Bone marrow (tissue), 2 donors: ENCODE results near the gene RNF34.
A peak's percentile ranks its signal among the peaks of the same experiment; 100 is the strongest.
"Not testable (repeated sequence)": the region's sequence is repeated elsewhere in the genome, so short reads cannot be mapped to it uniquely, and the experiment has no call there.

ENCODE experiments used
- DNase-seq, 2 donors: peaks; one replicate each; lab custom pipeline; 2025; lab: John Stamatoyannopoulos, UW

The RNF34 gene, protein sequence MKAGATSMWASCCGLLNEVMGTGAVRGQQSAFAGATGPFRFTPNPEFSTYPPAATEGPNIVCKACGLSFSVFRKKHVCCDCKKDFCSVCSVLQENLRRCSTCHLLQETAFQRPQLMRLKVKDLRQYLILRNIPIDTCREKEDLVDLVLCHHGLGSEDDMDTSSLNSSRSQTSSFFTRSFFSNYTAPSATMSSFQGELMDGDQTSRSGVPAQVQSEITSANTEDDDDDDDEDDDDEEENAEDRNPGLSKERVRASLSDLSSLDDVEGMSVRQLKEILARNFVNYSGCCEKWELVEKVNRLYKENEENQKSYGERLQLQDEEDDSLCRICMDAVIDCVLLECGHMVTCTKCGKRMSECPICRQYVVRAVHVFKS

DNA sequence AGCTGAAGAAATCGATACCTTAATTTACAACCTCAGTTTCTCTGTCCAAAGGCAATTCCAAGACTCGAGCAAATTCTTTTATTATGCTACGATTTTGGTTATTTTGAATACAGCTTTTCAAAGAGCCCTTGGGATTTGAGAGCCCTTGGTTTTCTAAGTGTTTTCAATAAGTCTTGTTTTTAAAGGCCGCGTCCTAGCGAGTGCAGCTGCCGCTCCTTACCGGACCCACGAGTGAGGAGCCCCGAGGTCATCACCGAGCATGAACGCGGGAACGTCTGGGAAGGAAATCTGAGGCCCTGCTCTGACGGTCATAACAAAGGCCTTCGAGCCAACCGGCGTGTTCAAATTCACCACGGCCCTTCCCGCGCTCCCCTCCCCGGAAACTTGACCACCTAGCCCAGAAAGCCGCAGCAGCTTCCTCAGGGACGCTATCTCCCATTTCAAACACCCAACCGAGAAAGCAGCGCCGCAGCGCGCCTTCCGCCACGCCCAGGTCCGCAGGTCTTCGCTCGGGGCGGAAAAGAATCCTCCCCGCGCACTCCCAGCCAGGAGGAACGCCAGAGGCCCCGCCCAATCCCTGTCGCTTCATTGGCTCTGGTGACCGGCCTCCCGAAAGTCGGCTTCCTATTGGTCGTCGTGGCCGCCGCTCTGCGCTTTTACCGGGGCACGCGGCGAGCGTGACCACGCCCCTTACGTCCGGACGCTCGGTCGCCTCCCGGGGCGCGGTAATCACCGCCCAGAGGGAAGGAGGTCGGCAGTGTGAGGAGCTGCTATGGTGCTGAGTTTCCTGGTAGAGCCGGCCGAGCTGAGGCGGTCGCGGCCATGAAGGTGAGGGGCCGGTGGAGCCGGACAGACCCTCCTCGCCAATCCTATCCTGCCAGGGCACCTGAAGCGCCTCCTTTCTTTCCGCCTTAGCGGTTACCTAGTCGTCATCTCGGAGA, at the start of gene RNF34:
RNF34 (plus strand) TSS at position 728 of the 941 bp plus-strand sequence; CDS start at position 823, 95 bp downstream.
- DNase-seq = peak; percentile 89 to 98

DNA sequence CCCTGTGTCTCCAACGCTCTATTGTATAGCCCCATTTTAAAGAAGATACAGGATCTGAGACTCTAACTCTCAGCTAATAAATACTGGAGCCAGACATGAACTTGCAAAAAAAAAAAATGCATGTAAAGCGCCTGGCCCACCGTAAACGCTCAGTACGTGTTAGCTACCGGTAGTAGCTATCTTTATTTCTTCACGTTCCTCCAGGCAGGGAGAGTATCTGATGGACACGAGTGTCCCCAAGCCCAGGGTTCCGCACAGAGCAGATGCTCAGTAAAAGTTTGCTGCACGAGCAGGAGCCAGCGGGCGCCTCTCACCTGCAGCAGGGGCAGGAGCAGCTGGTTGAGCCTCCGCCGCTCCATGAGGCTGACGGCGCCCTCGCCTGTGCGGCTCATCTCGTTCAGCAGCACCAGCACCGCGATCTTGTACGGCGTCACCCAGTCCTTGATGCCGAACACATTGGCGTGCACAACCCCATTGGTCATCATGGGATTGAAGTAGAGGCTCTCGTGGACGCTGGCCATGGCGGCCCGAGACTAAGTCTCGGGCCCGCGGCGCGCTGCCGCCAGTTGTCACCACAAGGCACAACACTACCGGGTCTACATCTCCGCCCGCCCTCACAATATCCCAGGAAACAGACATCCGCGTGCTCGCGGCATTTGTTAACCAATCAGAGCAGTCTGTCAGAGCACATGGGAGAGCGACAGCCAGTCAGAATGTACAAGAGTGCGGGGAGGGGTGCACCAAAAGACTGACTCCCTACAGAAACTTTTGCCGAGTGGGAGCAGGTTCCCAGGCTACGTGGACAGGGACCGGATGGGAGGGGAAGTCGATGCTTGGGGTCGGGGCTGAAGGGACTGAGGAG, 47.9 kb upstream of the RNF34 start, which contains the start of gene ANAPC5:
ANAPC5 (minus strand) TSS at position 592 of the 862 bp plus-strand sequence; CDS start at position 521, 71 bp downstream.
- peak; percentile 70 to 98 for DNase-seq

DNA sequence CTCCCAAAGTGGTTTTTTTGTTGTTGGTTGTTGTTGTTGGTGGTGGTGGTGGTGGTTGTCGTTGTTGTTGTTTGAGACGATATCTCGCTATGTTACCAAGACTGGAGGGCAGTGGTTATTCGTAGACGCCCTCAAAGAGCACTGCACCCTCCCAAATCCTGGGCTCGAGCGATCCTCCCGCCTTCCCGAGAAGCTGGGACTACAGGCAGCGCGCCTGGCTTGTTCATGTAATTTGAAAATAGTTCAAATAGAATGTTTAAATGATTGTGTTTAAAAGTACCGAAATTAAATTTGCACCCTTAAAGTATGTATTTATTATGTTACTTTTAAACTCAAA, 47.3 kb upstream of the RNF34 start:
- DNase-seq = no peak

DNA sequence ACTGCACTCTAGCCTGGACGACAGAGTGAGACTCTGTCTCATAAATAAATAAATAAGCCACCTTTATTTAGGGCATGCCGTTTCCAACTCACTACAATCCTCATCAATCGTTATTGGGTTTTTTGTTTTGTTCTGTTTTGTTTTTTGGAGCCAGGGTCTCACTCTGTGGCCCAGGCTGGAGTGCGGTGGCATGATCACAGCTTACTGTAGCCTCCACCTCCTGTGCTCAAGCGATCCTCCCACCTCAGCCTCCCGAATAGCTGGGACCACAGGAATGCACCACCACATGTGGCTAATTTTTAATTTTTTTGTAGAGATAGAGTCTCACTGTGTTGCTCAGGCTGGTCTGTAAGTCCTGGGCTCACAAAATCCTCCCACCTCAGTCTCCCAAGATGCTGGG, 44.1 kb upstream of the RNF34 start:
- DNase-seq = no peak

DNA sequence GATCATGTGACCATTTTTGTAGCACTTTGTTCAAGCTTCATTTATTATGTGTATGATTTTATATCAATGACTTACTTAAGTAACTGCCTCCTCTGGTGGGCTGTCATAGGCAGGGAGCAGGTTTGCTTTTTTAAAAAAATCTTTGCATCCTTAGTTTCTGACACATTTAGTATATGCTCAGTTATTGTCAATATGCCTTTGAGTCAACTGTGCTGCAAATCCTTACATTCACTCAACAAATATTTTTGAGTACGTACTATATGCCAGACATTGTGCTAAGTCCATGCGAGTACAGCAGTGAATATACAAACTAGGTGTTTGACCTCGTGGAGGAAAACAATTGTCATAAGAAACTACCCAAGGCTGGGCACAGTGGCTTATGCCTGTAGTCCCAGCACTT, 43.3 kb upstream of the RNF34 start:
- DNase-seq = no peak

DNA sequence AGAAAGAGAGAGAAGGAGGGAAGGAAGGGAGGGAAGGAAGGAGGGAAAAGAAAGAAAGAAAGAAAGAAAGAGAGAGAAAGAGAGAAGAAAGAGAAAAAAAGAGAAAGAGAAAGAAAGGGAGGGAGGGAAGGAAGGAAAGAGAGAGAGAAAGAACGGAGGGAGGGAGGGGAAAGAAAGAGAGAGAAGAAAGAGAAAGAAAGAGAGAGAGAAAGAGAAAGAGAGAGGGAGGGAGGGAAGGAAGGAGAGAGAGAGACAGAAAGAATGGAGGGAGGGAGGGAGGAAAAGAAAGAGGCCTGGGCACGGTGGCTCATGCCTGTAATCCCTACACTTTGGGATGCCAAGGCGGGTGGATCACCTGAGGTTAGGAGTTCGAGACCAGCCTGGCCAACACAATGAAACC, 42.6 kb upstream of the RNF34 start:
- DNase-seq = no peak

DNA sequence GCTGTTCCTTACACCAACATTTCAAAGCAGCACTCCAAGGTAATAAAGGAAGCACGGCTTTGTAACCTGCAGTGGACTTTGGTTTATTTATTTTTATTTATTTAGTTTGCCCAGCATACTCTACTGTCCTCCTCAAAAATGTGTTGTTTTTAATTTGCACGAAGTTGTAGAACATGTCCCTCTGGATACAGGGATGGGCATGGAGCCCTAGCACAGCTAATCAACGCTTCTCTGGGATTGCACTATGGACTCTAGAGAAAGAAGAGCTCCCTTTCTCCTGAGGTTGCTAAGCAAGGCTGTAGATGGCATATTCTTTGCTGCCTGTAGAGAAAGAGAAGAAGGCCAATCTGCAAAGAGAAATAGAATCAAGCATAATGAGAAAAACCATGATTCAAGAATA, 41.8 kb upstream of the RNF34 start:
- no peak for DNase-seq

DNA sequence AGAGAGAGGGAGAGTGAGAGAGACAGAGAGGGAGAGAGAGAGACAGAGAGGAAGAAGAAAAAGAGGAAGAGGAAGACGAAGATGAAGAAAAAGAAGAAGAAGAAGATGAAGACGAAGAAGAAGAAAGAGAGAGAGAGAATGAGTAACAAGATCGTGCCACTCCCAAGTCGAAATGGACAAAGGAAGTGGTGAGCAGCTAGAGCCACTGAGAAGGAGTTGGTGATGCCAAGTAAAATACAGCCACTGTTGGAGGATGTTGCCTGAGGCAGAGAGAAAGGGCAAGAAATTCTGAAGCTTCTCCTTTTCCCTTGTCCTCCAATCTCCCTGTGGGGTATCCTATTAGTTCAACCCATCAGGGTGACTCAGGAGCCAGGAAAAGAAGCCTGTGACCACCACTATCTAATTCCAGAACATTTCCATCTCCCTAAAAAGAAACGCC, 35.2 kb upstream of the RNF34 start:
- DNase-seq = no peak

DNA sequence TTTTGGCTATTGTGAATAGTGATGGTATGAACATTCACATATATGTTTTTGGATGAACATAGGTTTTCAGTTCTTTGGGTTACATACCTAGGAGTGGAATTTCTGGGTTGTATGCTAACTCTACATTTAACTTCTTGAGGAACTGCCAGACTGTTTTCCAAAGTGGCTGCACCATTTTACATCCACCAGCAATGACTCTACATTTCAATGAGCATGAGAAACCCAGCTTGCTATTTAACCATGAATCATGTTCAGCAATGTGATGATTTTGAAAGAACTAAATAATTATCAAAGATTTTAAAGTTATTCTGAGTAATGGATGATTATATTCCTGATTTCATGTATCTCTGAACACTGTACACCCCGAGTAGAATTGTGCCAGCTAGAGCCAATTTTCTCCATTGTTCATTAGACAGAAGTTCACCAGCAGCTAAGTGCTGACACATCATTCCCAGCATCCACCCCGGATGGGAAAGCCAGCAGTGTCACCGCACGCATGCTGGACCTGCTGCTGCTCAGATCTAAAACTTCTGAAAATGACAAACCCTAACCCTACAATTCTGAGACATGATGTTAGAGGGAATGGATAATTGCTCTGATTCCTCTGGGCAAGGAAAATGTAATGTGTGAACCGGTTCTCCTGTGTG, 34.4 kb upstream of the RNF34 start:
- DNase-seq = no peak

DNA sequence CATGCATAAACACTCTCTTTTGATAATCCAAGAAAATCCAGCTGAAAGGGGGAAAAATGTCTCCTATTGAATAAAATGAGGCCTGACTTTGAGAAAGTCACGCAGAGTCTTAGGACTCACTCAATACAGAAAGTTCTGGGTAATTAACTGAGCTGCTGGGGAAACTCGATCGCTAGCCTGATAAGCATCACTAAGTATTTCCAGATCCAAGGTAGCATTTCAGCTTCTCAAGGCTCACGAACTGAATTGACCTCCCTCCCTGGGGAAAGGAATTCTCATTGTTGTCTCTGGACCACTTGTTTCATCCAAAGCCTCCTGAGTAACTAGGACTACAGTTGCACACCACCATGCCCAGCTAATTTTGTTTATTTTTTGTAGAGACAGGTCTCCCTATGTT, 33.9 kb upstream of the RNF34 start:
- DNase-seq = no peak

DNA sequence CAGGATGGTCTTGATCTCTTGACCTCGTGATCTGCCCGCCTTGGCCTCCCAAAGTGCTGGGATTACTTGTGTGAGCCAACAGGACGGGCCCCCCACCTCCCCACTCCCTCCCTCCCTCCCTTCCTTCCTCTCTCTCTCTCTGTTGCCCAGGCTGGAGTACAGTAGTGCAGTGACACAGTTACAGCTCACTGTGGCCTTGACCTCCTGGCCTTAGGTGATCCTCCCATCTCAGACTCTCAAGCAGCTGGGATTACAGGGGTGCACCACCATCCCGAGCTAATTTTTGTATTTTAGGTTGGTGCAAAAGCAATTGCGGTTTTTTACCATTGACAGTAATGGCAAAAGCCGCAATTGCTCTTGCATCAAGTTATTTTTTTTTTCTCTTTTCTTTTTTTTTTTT, 28.5 kb upstream of the RNF34 start:
- no peak for DNase-seq

DNA sequence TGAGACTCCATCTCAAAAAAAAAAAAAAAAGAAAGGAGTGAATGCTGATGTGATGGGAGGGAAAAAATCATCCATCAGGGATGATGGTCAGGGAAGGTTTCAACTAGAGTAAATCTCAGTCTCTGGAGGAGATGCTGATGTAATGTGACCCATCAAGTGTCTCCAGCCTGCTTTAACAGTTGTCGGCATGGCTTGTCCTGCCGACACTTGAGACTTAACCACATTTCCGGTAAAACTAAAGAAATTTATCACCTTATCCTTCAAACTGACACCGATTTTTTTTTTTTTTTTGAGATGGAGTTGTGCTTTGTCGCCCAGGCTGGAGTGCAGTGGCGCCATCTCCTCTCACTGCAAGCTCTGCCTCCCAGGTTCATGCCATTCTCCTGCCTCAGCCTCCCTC, 26.2 kb upstream of the RNF34 start:
- no peak for DNase-seq

DNA sequence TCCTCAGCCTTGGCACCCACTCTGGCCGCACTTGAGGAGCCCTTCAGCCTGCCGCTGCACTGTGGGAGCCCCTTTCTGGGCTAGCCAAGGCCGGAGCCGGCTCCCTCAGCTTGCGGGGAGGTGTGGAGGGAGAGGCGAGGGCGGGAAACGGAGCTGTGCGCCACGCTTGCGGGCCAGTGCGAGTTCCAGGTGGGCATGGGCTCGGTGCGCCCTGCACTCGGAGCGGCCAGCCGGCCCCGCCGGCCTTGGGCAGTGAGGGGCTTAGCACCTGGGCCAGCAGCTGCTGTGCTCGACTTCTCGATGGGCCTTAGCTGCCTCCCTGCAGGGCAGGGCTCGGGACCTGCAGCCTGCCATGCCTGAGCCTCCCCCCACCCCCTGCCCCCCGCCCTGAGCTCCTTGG, 25.6 kb upstream of the RNF34 start:
- not testable (repeated sequence) for DNase-seq

DNA sequence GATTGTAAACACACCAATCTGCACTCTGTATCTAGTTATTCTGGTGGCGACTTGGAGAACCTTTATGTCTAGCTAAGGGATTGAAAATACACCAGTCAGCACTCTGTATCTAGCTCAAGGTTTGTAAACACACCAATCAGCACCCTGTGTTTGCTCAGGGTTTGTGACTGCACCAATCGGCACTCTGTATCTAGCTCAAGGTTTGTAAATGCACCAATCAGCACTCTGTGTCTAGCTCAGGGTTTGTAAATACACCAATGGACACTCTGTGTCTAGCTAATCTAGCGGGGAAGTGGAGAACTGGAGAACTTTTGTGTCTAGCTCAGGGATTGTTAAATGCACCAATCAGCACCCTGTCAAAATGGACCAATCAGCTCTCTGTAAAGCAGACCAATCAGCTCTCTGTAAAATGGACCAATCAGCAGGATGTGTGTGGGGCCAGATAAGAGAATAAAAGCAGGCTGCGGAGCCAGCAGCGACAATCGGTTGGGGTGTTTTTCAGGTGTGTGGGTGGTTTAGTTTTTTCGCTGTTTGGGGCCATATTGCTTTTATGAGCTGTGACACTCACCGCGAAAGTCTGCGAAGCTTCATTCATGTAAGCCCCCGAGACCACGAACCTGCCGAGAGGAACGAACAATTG, 24.9 kb upstream of the RNF34 start:
- DNase-seq = not testable (repeated sequence)

DNA sequence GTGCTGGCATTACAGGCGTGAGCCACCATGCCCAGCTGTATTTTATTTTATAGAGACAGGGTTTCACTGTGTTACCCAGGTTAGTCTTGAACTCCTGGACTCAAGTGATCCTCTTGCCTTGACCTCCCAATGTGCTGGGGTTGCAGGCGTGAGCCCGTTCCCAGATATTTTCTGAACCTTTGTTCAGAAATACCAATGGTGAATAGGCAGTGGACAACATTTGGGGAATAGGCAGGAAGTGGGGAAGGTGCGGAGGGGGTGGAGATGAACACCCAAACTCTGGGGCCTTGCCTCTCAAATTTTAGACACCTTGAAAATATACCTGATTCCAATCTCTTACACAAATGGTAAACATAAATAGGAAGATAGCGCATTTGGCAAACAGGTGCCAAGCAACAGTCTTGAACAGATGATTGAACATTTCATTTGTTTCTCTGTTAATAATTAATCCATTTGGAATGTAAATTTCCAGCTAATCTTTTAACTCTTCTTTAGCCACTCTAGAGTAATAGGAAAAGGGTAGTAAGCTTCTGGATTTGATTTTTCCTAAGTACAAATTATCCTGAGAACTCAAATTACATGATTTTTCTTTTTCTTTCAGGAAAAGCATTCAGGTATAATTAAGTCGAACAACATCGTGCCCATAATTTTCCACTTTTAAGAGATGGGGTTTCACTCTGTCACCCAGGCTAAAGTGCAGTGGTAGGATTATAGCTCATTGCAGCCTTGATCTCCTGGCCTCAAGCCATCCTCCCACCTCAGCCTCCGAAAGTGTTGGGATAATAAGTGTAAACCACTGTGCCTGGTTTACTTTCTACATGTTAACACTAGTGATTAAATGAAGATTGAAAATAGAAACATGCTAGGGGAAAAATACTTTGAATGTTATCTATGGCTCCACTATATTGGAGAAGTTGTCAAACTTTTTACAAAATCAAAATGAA, 22.9 kb upstream of the RNF34 start:
- no peak for DNase-seq

DNA sequence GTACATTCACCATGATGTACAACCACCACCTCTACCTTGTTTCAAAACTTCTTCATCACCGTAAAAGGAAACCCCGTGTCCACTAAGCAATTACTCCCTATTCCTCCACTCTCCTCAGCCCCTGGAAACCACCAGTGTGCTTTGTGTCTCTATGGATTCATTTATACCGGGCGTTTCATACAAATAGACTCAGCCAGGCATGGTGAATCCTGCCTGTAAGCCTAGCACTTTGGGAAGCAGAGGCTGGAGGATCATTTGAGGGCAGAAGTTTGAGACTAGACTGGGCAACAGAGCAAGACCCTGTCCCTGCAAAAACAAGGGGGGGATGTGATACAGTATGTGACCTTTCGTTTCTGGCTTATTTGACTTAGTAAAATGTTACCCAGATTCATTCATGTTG, 21.2 kb upstream of the RNF34 start:
- DNase-seq = no peak

DNA sequence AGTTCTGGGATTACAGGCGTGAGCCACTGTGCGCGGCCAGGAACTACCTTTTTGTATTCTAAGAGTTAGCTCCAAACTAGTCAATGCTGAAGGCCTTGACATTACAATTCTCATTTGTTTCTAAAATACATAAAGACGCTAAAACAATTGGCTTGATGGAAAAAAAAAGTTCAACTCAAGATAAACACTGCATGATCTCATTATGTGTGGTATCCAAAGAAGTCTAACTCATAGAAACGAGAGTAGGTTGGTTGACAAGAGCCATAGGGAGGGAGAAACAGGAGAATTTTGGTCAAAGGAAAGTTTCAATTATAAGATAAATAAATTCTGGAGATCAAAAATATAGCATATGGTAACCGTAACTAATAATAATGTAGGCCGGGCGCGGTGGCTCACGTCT, 20.0 kb upstream of the RNF34 start:
- no peak for DNase-seq

DNA sequence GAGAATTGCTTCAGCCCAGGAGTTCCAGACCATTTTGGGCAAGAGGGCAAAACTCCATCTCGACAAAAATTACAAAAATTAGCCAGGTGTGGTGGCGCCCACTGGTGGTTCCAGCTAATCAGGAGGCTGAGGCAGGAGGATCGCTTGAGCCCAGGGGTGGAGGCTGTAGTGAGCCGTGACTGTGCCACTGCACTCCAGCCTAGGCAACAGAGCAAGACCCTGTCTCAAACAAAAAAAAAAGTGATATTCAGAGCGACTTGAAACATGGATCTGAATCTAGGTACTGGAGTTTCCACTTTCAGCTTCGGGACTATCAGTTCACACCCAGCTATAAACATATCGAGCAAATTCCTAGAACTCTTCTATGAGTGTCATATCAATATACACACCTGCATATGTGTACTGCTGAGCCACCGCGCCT, 16.3 kb upstream of the RNF34 start:
- DNase-seq = no peak

DNA sequence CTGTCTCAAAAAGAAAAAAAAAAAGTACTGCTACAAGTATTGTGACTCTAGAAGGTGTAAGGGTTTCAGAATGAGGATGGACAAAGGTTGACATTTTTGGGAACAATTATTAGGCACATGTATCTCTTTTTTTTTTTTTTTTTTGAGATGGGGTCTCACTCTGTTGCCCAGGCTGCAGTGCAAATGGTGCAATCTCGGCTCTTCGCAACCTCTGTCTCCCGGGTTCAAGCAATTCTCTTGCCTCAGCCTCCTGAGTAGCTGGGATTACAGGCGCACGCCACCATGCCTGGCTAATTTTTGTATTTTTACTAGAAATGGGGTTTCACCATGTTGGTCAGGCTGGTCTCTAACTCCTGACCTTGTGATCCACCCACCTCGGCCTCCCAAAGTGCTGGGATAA, 15.0 kb upstream of the RNF34 start:
- DNase-seq = not testable (repeated sequence)
